ENCODE results near the gene ADARB2.

The ADARB2 gene

GRCh38 chr10:1149793-1150637, 587.3 kb downstream of the ADARB2 start:
- TF ChIP-seq CREB1 (IDR thresholded peaks at IDR 0.05; ENCODE audit: low read depth) (no peak), EP300 (IDR thresholded peaks at IDR 0.05; ENCODE audit: borderline replicate concordance) (no peak), FOXM1 (IDR thresholded peaks at IDR 0.05; ENCODE audit: borderline replicate concordance, low read depth) (no peak), RAD21 (IDR thresholded peaks at IDR 0.05; ENCODE audit: low read depth) (no peak)

GRCh38 chr10:1148855-1149605, 588.3 kb downstream of the ADARB2 start:
- TF ChIP-seq CREB1 (IDR thresholded peaks at IDR 0.05; ENCODE audit: low read depth) (no peak), EP300 (IDR thresholded peaks at IDR 0.05; ENCODE audit: borderline replicate concordance) (no peak), FOXM1 (IDR thresholded peaks at IDR 0.05; ENCODE audit: borderline replicate concordance, low read depth) (no peak), USF1 (IDR thresholded peaks at IDR 0.05) (no peak), REST (IDR thresholded peaks at IDR 0.05; ENCODE audit: low read depth) (no peak), ZBTB7A (IDR thresholded peaks at IDR 0.05; ENCODE audit: low read depth) (no peak), TAF1 (IDR thresholded peaks at IDR 0.05; ENCODE audit: low read depth) (no peak), NFIC (IDR thresholded peaks at IDR 0.05) (no peak), CEBPB (IDR thresholded peaks at IDR 0.05) (no peak), YY1 (IDR thresholded peaks at IDR 0.05; ENCODE audit: low read depth) (no peak)

- TF ChIP-seq FOXM1 (IDR thresholded peaks at IDR 0.05; ENCODE audit: borderline replicate concordance, low read depth) (no peak), EP300 (IDR thresholded peaks at IDR 0.05; ENCODE audit: borderline replicate concordance) (no peak), USF1 (IDR thresholded peaks at IDR 0.05) (no peak), ZBTB7A (IDR thresholded peaks at IDR 0.05; ENCODE audit: low read depth) (no peak), CEBPB (IDR thresholded peaks at IDR 0.05) (no peak), REST (IDR thresholded peaks at IDR 0.05; ENCODE audit: low read depth) (peak; percentile 47; the same call in 1 of the 2 replicates)
These were observed 589.5 kb downstream of the ADARB2 start for GRCh38 chr10:1147810-1148209.

GRCh38 chr10:1142596-1142995, 594.7 kb downstream of the ADARB2 start:
- TF ChIP-seq RAD21 (IDR thresholded peaks at IDR 0.05; ENCODE audit: low read depth) (peak; percentile 25; the same call in 1 of the 2 replicates), NFIC (IDR thresholded peaks at IDR 0.05) (no peak)

GRCh38 chr10:1141701-1142100, 595.6 kb downstream of the ADARB2 start:
- no peak for TF ChIP-seq MAX (IDR thresholded peaks at IDR 0.05)
- no peak for TF ChIP-seq EP300 (IDR thresholded peaks at IDR 0.05; ENCODE audit: borderline replicate concordance)
- no peak for TF ChIP-seq USF1 (IDR thresholded peaks at IDR 0.05)
- TF ChIP-seq FOXM1 (IDR thresholded peaks at IDR 0.05; ENCODE audit: borderline replicate concordance, low read depth): no peak
- no peak for TF ChIP-seq REST (IDR thresholded peaks at IDR 0.05; ENCODE audit: low read depth)
- TF ChIP-seq EGR1 (IDR thresholded peaks at IDR 0.05): no peak
- TF ChIP-seq YY1 (IDR thresholded peaks at IDR 0.05; ENCODE audit: low read depth): no peak
- no peak for TF ChIP-seq RAD21 (IDR thresholded peaks at IDR 0.05; ENCODE audit: low read depth)
- TF ChIP-seq TAF1 (IDR thresholded peaks at IDR 0.05; ENCODE audit: low read depth): no peak
- no peak for TF ChIP-seq NFIC (IDR thresholded peaks at IDR 0.05)
- TF ChIP-seq ZBTB7A (IDR thresholded peaks at IDR 0.05; ENCODE audit: low read depth): no peak
- TF ChIP-seq CEBPB (IDR thresholded peaks at IDR 0.05): no peak
- no peak for TF ChIP-seq TCF12 (IDR thresholded peaks at IDR 0.05; ENCODE audit: low read depth)
- TF ChIP-seq TEAD4 (IDR thresholded peaks at IDR 0.05): no peak
- TF ChIP-seq CREB1 (IDR thresholded peaks at IDR 0.05; ENCODE audit: low read depth): no peak

Measured in Ishikawa (cell line).